Hepatocyte (in vitro differentiated cells): ENCODE results near the gene ZDHHC14. TPM values are rescaled to one million over a fixed set of nuclear protein-coding genes. Genes with fewer than 3 reads are reported as not detected.
"Not testable (repeated sequence)": the region's sequence is repeated elsewhere in the genome, so short reads cannot be mapped to it uniquely, and the experiment has no call there.

Experiments
- DNase-seq: peaks from one replicate; pipeline ENCODE4 v3.0.0-alpha.2; 2016; ENCODE audit warnings: low spot score
- H2AFZ ChIP-seq: fragments of 200-600 bp; sonication (generic); 2 replicates; pipeline ENCODE4 v1.6.0; 2016; ENCODE audit warnings: antibody characterized with exemption, mild to moderate bottlenecking
- H3K27ac ChIP-seq: fragments of 200-600 bp; sonication (generic); 2 replicates; pipeline ENCODE4 v1.5.1; 2016; ENCODE audit warnings: mild to moderate bottlenecking
- H3K27me3 ChIP-seq: fragments of 200-600 bp; sonication (generic); 2 replicates; pipeline ENCODE4 v1.6.1; 2016
- H3K36me3 ChIP-seq: fragments of 200-600 bp; sonication (generic); replicated peaks from 2 replicates; pipeline ENCODE4 v1.5.1; 2016; ENCODE audit warnings: low read depth; ENCODE audit not compliant: insufficient read depth
- H3K4me1 ChIP-seq: fragments of 200-600 bp; sonication (generic); 2 replicates; pipeline ENCODE4 v1.5.1; 2016; ENCODE audit warnings: mild to moderate bottlenecking, moderate library complexity; ENCODE audit not compliant: insufficient read depth
- H3K4me2 ChIP-seq: fragments of 200-600 bp; sonication (generic); 2 replicates; pipeline ENCODE4 v1.6.0; 2016
- H3K4me3 ChIP-seq: fragments of 200-600 bp; sonication (generic); 2 replicates; pipeline ENCODE4 v1.5.1; 2016; ENCODE audit warnings: mild to moderate bottlenecking
- H3K79me2 ChIP-seq: fragments of 200-600 bp; sonication (generic); 2 replicates; pipeline ENCODE4 v1.6.0; 2017; ENCODE audit warnings: mild to moderate bottlenecking
- H3K9me2 ChIP-seq: fragments of 200-600 bp; sonication (generic); replicated peaks from 2 replicates; pipeline ENCODE4 v1.6.0; 2017; ENCODE audit warnings: mild to moderate bottlenecking; ENCODE audit not compliant: insufficient read depth
- H3K9me3 ChIP-seq: fragments of 200-600 bp; sonication (generic); 2 replicates; pipeline ENCODE4 v1.5.1; 2016; ENCODE audit warnings: low read depth, mild to moderate bottlenecking
- H4K20me1 ChIP-seq: fragments of 200-600 bp; sonication (generic); 2 replicates; pipeline ENCODE4 v1.6.0; 2016; ENCODE audit warnings: mild to moderate bottlenecking; ENCODE audit not compliant: insufficient read depth, poor library complexity, severe bottlenecking
- CTCF ChIP-seq: fragments of 200-600 bp; sonication (generic); IDR thresholded peaks from 2 replicates; pipeline ENCODE4 v1.5.1; 2016; ENCODE audit warnings: antibody characterized with exemption, mild to moderate bottlenecking; ENCODE audit not compliant: poor library complexity
- EZH2 ChIP-seq: fragments of 200-600 bp; sonication (generic); IDR thresholded peaks from 2 replicates; pipeline ENCODE4 v1.6.1; 2016; ENCODE audit warnings: antibody characterized with exemption, mild to moderate bottlenecking, borderline replicate concordance
- EZH2phosphoT487 ChIP-seq: fragments of 200-600 bp; sonication (generic); IDR thresholded peaks from one replicate; pipeline ENCODE4 v1.6.1; 2018; ENCODE audit warnings: antibody characterized with exemption, mild to moderate bottlenecking, low read depth, moderate library complexity; ENCODE audit not compliant: unreplicated experiment, severe bottlenecking
- WGBS: methylation state at CpG from one replicate; pipeline ENCODE4 v1.1.6; 2016; ENCODE audit warnings: low lambda C conversion rate; ENCODE audit errors: missing lambda C conversion rate; 5-methylcytosine and 5-hydroxymethylcytosine counted together
- polyA plus RNA-seq: library from polyadenylated mRNA; unstranded; fragments of >200 nt; fragmentation: Nextera tagmentation; extraction: Ambion mirVana; gene quantifications from 2 replicates; pipeline ENCODE4 v1.2.1, GENCODE V29; 2016
- total RNA-seq: library from RNA; depleted of rRNA; stranded (reverse); fragments of >200 nt; gene quantifications from 2 replicates; pipeline ENCODE4 v1.2.3, GENCODE V29; 2014

Gene ZDHHC14
- total and polyA plus RNA-seq, 2 experiments from 2014 or later, result 11.8 to 25.2 TPM

GRCh38 chr6:157695301-157696040 lies 314.5 kb downstream of the ZDHHC14 start:
- H3K4me2 ChIP-seq, result no peak overlapping the region
- whole genome bisulfite sequencing, result 91% methylated on average over 17 of the region's 17 CpGs
- TF ChIP-seq CTCF (no peak), EZH2 (no peak), EZH2phosphoT487 (no peak)
- no peak overlapping the region for H3K27ac ChIP-seq
- H3K79me2 ChIP-seq, result no peaks in the 10 kb centered on the region
- no peaks in the 10 kb centered on the region for H3K27me3 ChIP-seq
- no peak for DNase-seq
- no peak overlapping the region for H2AFZ ChIP-seq
- H3K9me2 ChIP-seq, result no peaks in the 10 kb centered on the region
- H4K20me1 ChIP-seq, result no peaks in the 10 kb centered on the region
- H3K4me1 ChIP-seq, result no peaks in the 10 kb centered on the region
- no peaks in the 10 kb centered on the region for H3K36me3 ChIP-seq
- no peaks in the 10 kb centered on the region for H3K9me3 ChIP-seq
- no peak overlapping the region for H3K4me3 ChIP-seq

GRCh38 chr6:157699777-157700636 lies 319.0 kb downstream of the ZDHHC14 start:
- no peaks in the 10 kb centered on the region for H3K36me3 ChIP-seq
- no peaks in the 10 kb centered on the region for H3K9me3 ChIP-seq
- H4K20me1 ChIP-seq, result no peaks in the 10 kb centered on the region
- no peaks in the 10 kb centered on the region for H3K79me2 ChIP-seq
- no peak overlapping the region for H3K4me3 ChIP-seq
- H3K4me2 ChIP-seq, result no peak overlapping the region
- H3K9me2 ChIP-seq, result no peaks in the 10 kb centered on the region
- no peak overlapping the region for H2AFZ ChIP-seq
- 76% methylated on average over 17 of the region's 17 CpGs for WGBS
- no peaks in the 10 kb centered on the region for H3K4me1 ChIP-seq
- TF ChIP-seq EZH2phosphoT487, result no peak
- TF ChIP-seq CTCF, result no peak
- TF ChIP-seq EZH2, result no peak
- no peak overlapping the region for H3K27ac ChIP-seq
- no peak for DNase-seq
- H3K27me3 ChIP-seq, result no peaks in the 10 kb centered on the region

- H3K9me3 ChIP-seq, H3K79me2 ChIP-seq, DNase-seq, H3K4me1 ChIP-seq, H3K4me3 ChIP-seq, H3K27me3 ChIP-seq, H3K4me2 ChIP-seq, H4K20me1 ChIP-seq, H3K27ac ChIP-seq, H3K9me2 ChIP-seq, H3K36me3 ChIP-seq, H2AFZ ChIP-seq: not testable (repeated sequence)
- 98% methylated on average over 6 of the region's 6 CpGs for WGBS
Measured at GRCh38 chr6:157706351-157706750, 325.4 kb downstream of the ZDHHC14 start.

GRCh38 chr6:157706883-157707282 lies 325.9 kb downstream of the ZDHHC14 start:
- Histone ChIP-seq H3K4me2 (no peak overlapping the region), H3K79me2 (no peaks in the 10 kb centered on the region), H3K27me3 (no peaks in the 10 kb centered on the region), H2AFZ (no peak overlapping the region), H3K9me2 (no peaks in the 10 kb centered on the region), H3K36me3 (no peaks in the 10 kb centered on the region), H4K20me1 (no peaks in the 10 kb centered on the region), H3K27ac (no peak overlapping the region), H3K9me3 (no peaks in the 10 kb centered on the region), H3K4me3 (no peak overlapping the region), H3K4me1 (peaks cover 8% of the 10 kb centered on the region)
- 96% methylated on average over 2 of the region's 2 CpGs for WGBS
- no peak for DNase-seq
- TF ChIP-seq EZH2, result no peak
- TF ChIP-seq EZH2phosphoT487, result no peak
- no peak for TF ChIP-seq CTCF
